Measurements from ENCODE around the gene ABHD13.

Gene ABHD13

GRCh38 chr13:108218044-108218974 is at the start of gene ABHD13:
TSS of gene ABHD13 (plus strand) at chr13:108218392. CDS start at chr13:108229219, 10,827 bp downstream.
- TF ChIP-seq POLR2A (IDR thresholded peaks at IDR 0.05; ENCODE audit: low read length) (peak; percentile 82), GATA1 (IDR thresholded peaks at IDR 0.05; ENCODE audit: low read depth, low read length) (no peak)
- DNase-seq: peak; percentile 94 to 95

- TF ChIP-seq POLR2A (IDR thresholded peaks at IDR 0.05; ENCODE audit: low read length) (no peak), GATA1 (IDR thresholded peaks at IDR 0.05; ENCODE audit: low read depth, low read length) (no peak)
- DNase-seq: no peak
These were observed 49.3 kb upstream of the ABHD13 start for GRCh38 chr13:108168929-108169328.

GRCh38 chr13:108176685-108177274 is 41.4 kb upstream of the ABHD13 start:
- DNase-seq: peak; percentile 23 to 48
- TF ChIP-seq POLR2A (IDR thresholded peaks at IDR 0.05; ENCODE audit: low read length) (no peak), GATA1 (IDR thresholded peaks at IDR 0.05; ENCODE audit: low read depth, low read length) (no peak)

GRCh38 chr13:108178078-108178477 is 40.1 kb upstream of the ABHD13 start:
- TF ChIP-seq GATA1 (IDR thresholded peaks at IDR 0.05; ENCODE audit: low read depth, low read length): no peak
- no peak for TF ChIP-seq POLR2A (IDR thresholded peaks at IDR 0.05; ENCODE audit: low read length)
- no peak for DNase-seq

GRCh38 chr13:108182652-108183051 is 35.5 kb upstream of the ABHD13 start:
- DNase-seq: no peak
- TF ChIP-seq POLR2A (IDR thresholded peaks at IDR 0.05; ENCODE audit: low read length): no peak
- no peak for TF ChIP-seq GATA1 (IDR thresholded peaks at IDR 0.05; ENCODE audit: low read depth, low read length)

GRCh38 chr13:108185223-108185622 is 33.0 kb upstream of the ABHD13 start:
- no peak for TF ChIP-seq POLR2A (IDR thresholded peaks at IDR 0.05; ENCODE audit: low read length)
- TF ChIP-seq GATA1 (IDR thresholded peaks at IDR 0.05; ENCODE audit: low read depth, low read length): no peak
- DNase-seq: no peak

GRCh38 chr13:108188260-108188659 is 29.9 kb upstream of the ABHD13 start:
- TF ChIP-seq GATA1 (IDR thresholded peaks at IDR 0.05; ENCODE audit: low read depth, low read length): no peak
- no peak for TF ChIP-seq POLR2A (IDR thresholded peaks at IDR 0.05; ENCODE audit: low read length)
- no peak for DNase-seq

- TF ChIP-seq GATA1 (IDR thresholded peaks at IDR 0.05; ENCODE audit: low read depth, low read length) (no peak), POLR2A (IDR thresholded peaks at IDR 0.05; ENCODE audit: low read length) (no peak)
These were observed 27.3 kb upstream of the ABHD13 start for GRCh38 chr13:108190897-108191296.

GRCh38 chr13:108193806-108194205 is 24.4 kb upstream of the ABHD13 start:
- no peak for DNase-seq
- no peak for TF ChIP-seq GATA1 (IDR thresholded peaks at IDR 0.05; ENCODE audit: low read depth, low read length)

More at GRCh38 chr13:108190897-108191296, 27.3 kb upstream of the ABHD13 start:
- DNase-seq: no peak

- DNase-seq: no peak
- TF ChIP-seq POLR2A (IDR thresholded peaks at IDR 0.05; ENCODE audit: low read length) (no peak), GATA1 (IDR thresholded peaks at IDR 0.05; ENCODE audit: low read depth, low read length) (no peak)
These were observed 23.7 kb upstream of the ABHD13 start for GRCh38 chr13:108194435-108194936.

- no peak for DNase-seq
- no peak for TF ChIP-seq GATA1 (IDR thresholded peaks at IDR 0.05; ENCODE audit: low read depth, low read length)
- no peak for TF ChIP-seq POLR2A (IDR thresholded peaks at IDR 0.05; ENCODE audit: low read length)
These were observed 23.0 kb upstream of the ABHD13 start for GRCh38 chr13:108195146-108195545.

- TF ChIP-seq POLR2A (IDR thresholded peaks at IDR 0.05; ENCODE audit: low read length) (no peak), GATA1 (IDR thresholded peaks at IDR 0.05; ENCODE audit: low read depth, low read length) (no peak)
- no peak for DNase-seq
These were observed 22.3 kb upstream of the ABHD13 start for GRCh38 chr13:108195861-108196260.

GRCh38 chr13:108200781-108201398 is 17.3 kb upstream of the ABHD13 start:
- TF ChIP-seq POLR2A (IDR thresholded peaks at IDR 0.05; ENCODE audit: low read length) (no peak), GATA1 (IDR thresholded peaks at IDR 0.05; ENCODE audit: low read depth, low read length) (no peak)
- no peak for DNase-seq

GRCh38 chr13:108210551-108210950 is 7.6 kb upstream of the ABHD13 start:
- TF ChIP-seq GATA1 (IDR thresholded peaks at IDR 0.05; ENCODE audit: low read depth, low read length) (no peak), POLR2A (IDR thresholded peaks at IDR 0.05; ENCODE audit: low read length) (no peak)
- DNase-seq: no peak
